CD4-positive, alpha-beta T cell treated with Interleukin-1 beta for 1 hour (primary cell): ENCODE measurements around the gene CDK14.
"Not testable (repeated sequence)": the region's sequence is repeated elsewhere in the genome, so short reads cannot be mapped to it uniquely, and the experiment has no call there.

Experiments
- DNase-seq, 2 donors: peaks; one replicate each; pipeline ENCODE4 v3.0.0-alpha.2; 2020 to 2022

The CDK14 gene

GRCh38 chr7:91135703-91136430 lies 539.7 kb downstream of the CDK14 start:
- DNase-seq, result no peak

- no peak for DNase-seq
Observed at GRCh38 chr7:91137153-91137787, 541.1 kb downstream of the CDK14 start.

- no peak for DNase-seq
Observed at GRCh38 chr7:91137788-91138368, 541.8 kb downstream of the CDK14 start.

- no peak for DNase-seq
Observed at GRCh38 chr7:91140286-91140685, 544.2 kb downstream of the CDK14 start.

GRCh38 chr7:91140982-91141381 lies 544.9 kb downstream of the CDK14 start:
- DNase-seq, result peak in 1 of 2 donors; percentile 15

- no peak for DNase-seq
Observed at GRCh38 chr7:91142743-91143142, 546.6 kb downstream of the CDK14 start.

GRCh38 chr7:91149341-91150246 lies 553.5 kb downstream of the CDK14 start:
- DNase-seq, result no peak

GRCh38 chr7:91151916-91152315 lies 555.8 kb downstream of the CDK14 start:
- no peak for DNase-seq

- no peak for DNase-seq
Observed at GRCh38 chr7:91156316-91157185, 560.4 kb downstream of the CDK14 start.

GRCh38 chr7:91157579-91158320 lies 561.6 kb downstream of the CDK14 start:
- DNase-seq, result no peak

GRCh38 chr7:91162436-91162835 lies 566.3 kb downstream of the CDK14 start:
- DNase-seq, result no peak

- DNase-seq, result no peak
Observed at GRCh38 chr7:91164506-91164905, 568.4 kb downstream of the CDK14 start.

GRCh38 chr7:91165006-91165845 lies 569.1 kb downstream of the CDK14 start:
- DNase-seq, result no peak

GRCh38 chr7:91165846-91166230 lies 569.7 kb downstream of the CDK14 start:
- DNase-seq, result no peak

GRCh38 chr7:91168871-91169829 lies 573.0 kb downstream of the CDK14 start:
- DNase-seq, result no peak

- DNase-seq, result no peak
Observed at GRCh38 chr7:91169830-91170191, 573.7 kb downstream of the CDK14 start.

GRCh38 chr7:91173265-91173664 lies 577.1 kb downstream of the CDK14 start:
- DNase-seq, result not testable (repeated sequence)

- no peak for DNase-seq
Observed at GRCh38 chr7:91180746-91181145, 584.6 kb downstream of the CDK14 start.

- no peak for DNase-seq
Observed at GRCh38 chr7:91181949-91182348, 585.8 kb downstream of the CDK14 start.
